ENCODE results near the gene GCSAM.

- TF ChIP-seq CTCF (IDR thresholded peaks at IDR 0.05; ENCODE audit: extremely low read depth in 1 of 2, insufficient read depth in 1 of 2, low read depth in 1 of 2, low read length in 2 of 2) = no peak
- TF ChIP-seq POLR2AphosphoS5 (IDR thresholded peaks at IDR 0.05; ENCODE audit: insufficient read depth, low read depth, low read length) = no peak
- no peak for TF ChIP-seq POLR2A (IDR thresholded peaks at IDR 0.05; ENCODE audit: low read depth, low read length)
- no peak for TF ChIP-seq FOS (IDR thresholded peaks at IDR 0.05; ENCODE audit: borderline replicate concordance, insufficient read depth, low read length)
- no peak for TF ChIP-seq EZH2 (IDR thresholded peaks at IDR 0.05; ENCODE audit: borderline replicate concordance, low read depth, low read length, severe bottlenecking)
- no peak for TF ChIP-seq MAX (IDR thresholded peaks at IDR 0.05; ENCODE audit: insufficient read depth, insufficient read length)
- no peak for TF ChIP-seq JUN (IDR thresholded peaks at IDR 0.05; ENCODE audit: borderline replicate concordance, insufficient read depth, insufficient read length, low read depth)
- TF ChIP-seq MYC (IDR thresholded peaks at IDR 0.05; ENCODE audit: low read depth, low read length) = no peak
Observed at GRCh38 chr3:112132088-112132487, 960 bp downstream of the GCSAM start.

Measured in endothelial cell of umbilical vein (primary cell).